ENCODE data around the gene ENOX1. TPM values are rescaled to one million over a fixed set of nuclear protein-coding genes. Genes with fewer than 3 reads are reported as not detected.

The ENOX1 gene
- total and polyA plus RNA-seq, 2 of the 13 experiments (the other 11 are each of a cell fraction or from before 2014, with no cell fraction given) = not detected

DNA sequence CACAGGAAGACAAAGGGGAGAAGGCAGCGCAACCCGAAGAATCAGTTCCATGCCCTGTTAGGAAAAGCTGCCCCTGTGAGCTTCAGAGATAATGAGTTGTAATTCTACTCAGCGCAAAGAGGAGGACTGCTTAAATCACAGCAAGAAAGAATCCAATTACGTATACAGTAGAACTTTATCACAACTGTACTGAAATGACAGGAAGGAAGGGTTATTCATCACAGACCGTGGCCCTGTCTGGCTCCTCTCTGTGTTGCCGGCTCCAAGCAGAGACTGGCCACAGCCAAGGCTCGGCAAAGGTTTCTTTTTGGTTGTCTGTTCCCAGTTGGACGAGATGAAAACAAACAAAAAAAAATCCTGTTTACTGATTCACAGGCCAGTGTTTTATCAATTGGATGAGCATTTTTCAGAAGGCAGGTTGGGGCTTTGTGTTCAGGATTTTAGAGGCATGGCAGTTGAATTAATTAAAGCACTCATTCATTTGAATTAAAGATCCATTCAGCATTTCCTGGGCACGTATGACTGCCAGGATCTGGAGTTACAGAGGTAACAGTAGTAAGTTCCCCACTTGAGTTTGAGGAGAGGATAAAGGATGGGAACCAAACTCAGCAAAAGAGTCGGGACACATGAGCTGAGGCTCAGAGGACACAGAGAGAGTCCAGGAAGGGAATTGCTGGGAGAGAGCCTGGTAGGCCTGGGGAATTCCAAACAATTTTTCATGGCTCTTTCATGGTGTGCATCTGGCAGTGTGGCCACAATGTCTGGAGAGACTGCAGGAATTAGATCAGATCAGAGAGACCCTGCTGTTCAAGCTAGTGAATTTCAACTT lies 422.3 kb downstream of the ENOX1 start:
- no TSS peak for BruUV-seq (replicated peaks)

More for the DNA sequence above, 422.3 kb downstream of the ENOX1 start:
- FAIRE-seq (no peak), DNase-seq (ENCODE audit: low spot score) (no peak), ATAC-seq (no peak)
- Histone ChIP-seq H3K9ac (ENCODE audit: insufficient read depth, low read depth, low read length) (no peak overlapping the region), H3K27me3 (ENCODE audit: control insufficient read depth in 1 of 2, insufficient read depth in 2 of 2, low read length in 2 of 2) (no peaks in the 10 kb centered on the region), H3K4me1 (ENCODE audit: insufficient read depth, low read length) (no peaks in the 10 kb centered on the region), H3K79me2 (ENCODE audit: insufficient read depth, low read length) (no peaks in the 10 kb centered on the region), H3K4me2 (ENCODE audit: low read depth, low read length) (no peak overlapping the region), H3K4me3 (replicated peaks in 1 of 3; ENCODE audit: insufficient read depth in 1 of 3, low read depth in 2 of 3, low read length in 3 of 3) (no peak overlapping the region), H4K20me1 (ENCODE audit: insufficient read depth, low read length) (no peaks in the 10 kb centered on the region), H2AFZ (ENCODE audit: low read length) (no peak overlapping the region), H3K9me3 (ENCODE audit: low read length) (no peaks in the 10 kb centered on the region), H3K27ac (ENCODE audit: extremely low read length, insufficient read depth, low read length) (no peak overlapping the region), H3K36me3 (replicated peaks in 1 of 2; ENCODE audit: control insufficient read depth in 1 of 2, insufficient read depth in 2 of 2, low read length in 2 of 2) (no peaks in the 10 kb centered on the region)
- intact Hi-C loops (cut with micrococcal nuclease; ENCODE audit: unreplicated experiment) = no loop called here
- ChIA-PET CTCF (ENCODE audit: low intra/inter-chr PET ratio, low total read pairs) (no interaction called here), POLR2A (no interaction called here)
- WGBS (ENCODE audit: low lambda C conversion rate) = 35% methylated on average over 10 of the region's 10 CpGs
- TF ChIP-seq, protein P1, sequence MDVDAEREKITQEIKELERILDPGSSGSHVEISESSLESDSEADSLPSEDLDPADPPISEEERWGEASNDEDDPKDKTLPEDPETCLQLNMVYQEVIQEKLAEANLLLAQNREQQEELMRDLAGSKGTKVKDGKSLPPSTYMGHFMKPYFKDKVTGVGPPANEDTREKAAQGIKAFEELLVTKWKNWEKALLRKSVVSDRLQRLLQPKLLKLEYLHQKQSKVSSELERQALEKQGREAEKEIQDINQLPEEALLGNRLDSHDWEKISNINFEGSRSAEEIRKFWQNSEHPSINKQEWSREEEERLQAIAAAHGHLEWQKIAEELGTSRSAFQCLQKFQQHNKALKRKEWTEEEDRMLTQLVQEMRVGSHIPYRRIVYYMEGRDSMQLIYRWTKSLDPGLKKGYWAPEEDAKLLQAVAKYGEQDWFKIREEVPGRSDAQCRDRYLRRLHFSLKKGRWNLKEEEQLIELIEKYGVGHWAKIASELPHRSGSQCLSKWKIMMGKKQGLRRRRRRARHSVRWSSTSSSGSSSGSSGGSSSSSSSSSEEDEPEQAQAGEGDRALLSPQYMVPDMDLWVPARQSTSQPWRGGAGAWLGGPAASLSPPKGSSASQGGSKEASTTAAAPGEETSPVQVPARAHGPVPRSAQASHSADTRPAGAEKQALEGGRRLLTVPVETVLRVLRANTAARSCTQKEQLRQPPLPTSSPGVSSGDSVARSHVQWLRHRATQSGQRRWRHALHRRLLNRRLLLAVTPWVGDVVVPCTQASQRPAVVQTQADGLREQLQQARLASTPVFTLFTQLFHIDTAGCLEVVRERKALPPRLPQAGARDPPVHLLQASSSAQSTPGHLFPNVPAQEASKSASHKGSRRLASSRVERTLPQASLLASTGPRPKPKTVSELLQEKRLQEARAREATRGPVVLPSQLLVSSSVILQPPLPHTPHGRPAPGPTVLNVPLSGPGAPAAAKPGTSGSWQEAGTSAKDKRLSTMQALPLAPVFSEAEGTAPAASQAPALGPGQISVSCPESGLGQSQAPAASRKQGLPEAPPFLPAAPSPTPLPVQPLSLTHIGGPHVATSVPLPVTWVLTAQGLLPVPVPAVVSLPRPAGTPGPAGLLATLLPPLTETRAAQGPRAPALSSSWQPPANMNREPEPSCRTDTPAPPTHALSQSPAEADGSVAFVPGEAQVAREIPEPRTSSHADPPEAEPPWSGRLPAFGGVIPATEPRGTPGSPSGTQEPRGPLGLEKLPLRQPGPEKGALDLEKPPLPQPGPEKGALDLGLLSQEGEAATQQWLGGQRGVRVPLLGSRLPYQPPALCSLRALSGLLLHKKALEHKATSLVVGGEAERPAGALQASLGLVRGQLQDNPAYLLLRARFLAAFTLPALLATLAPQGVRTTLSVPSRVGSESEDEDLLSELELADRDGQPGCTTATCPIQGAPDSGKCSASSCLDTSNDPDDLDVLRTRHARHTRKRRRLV (CRISPR knock-in tag; IDR thresholded peaks at IDR 0.05) = no peak
- TF ChIP-seq ZNF274 (CRISPR knock-in tag; IDR thresholded peaks at IDR 0.05) = no peak
- no peak for TF ChIP-seq ZIK1 (CRISPR knock-in tag; IDR thresholded peaks at IDR 0.05; ENCODE audit: borderline replicate concordance, low read depth)
- TF ChIP-seq SATB2 (CRISPR knock-in tag; IDR thresholded peaks at IDR 0.05) = no peak
- TF ChIP-seq, protein P2, sequence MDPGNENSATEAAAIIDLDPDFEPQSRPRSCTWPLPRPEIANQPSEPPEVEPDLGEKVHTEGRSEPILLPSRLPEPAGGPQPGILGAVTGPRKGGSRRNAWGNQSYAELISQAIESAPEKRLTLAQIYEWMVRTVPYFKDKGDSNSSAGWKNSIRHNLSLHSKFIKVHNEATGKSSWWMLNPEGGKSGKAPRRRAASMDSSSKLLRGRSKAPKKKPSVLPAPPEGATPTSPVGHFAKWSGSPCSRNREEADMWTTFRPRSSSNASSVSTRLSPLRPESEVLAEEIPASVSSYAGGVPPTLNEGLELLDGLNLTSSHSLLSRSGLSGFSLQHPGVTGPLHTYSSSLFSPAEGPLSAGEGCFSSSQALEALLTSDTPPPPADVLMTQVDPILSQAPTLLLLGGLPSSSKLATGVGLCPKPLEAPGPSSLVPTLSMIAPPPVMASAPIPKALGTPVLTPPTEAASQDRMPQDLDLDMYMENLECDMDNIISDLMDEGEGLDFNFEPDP (CRISPR knock-in tag; conservative IDR thresholded peaks at IDR 0.05) = no peak
- no peak for TF ChIP-seq ZNF850 (CRISPR knock-in tag; conservative IDR thresholded peaks at IDR 0.05)
- no peak for TF ChIP-seq GPN1 (CRISPR knock-in tag; IDR thresholded peaks at IDR 0.05; ENCODE audit: borderline replicate concordance)
- TF ChIP-seq RORA (CRISPR knock-in tag; IDR thresholded peaks at IDR 0.05) = no peak
- TF ChIP-seq, protein P3, sequence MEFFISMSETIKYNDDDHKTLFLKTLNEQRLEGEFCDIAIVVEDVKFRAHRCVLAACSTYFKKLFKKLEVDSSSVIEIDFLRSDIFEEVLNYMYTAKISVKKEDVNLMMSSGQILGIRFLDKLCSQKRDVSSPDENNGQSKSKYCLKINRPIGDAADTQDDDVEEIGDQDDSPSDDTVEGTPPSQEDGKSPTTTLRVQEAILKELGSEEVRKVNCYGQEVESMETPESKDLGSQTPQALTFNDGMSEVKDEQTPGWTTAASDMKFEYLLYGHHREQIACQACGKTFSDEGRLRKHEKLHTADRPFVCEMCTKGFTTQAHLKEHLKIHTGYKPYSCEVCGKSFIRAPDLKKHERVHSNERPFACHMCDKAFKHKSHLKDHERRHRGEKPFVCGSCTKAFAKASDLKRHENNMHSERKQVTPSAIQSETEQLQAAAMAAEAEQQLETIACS (CRISPR knock-in tag; IDR thresholded peaks at IDR 0.05) = no peak
- no peak for TF ChIP-seq ZBTB20 (CRISPR knock-in tag; IDR thresholded peaks at IDR 0.05; ENCODE audit: borderline replicate concordance, low read depth)
- TF ChIP-seq NFATC3 (CRISPR knock-in tag; IDR thresholded peaks at IDR 0.05) = no peak
- in situ Hi-C loops (cut with HindIII; ENCODE audit: extremely low pct_ligation_motif_present, low pct_unique_long_range_greater_than_20kb) = no loop called here

Data from HepG2 (cell line).